Transverse colon (tissue), 4 donors: ENCODE data around the gene MT1A.

Experiments used
- CTCF ChIP-seq, 5 experiments: fragments of 200-600 bp in 3 of 5; fragments of 450-650 bp in 2 of 5; sonication (generic) in 3 of 5; IDR thresholded peaks; 1 replicate in 2 of 5; 2 replicates in 3 of 5; pipeline ENCODE4 v1.5.1; 2016 to 2017; ENCODE audit warnings: antibody characterized with exemption in 5 of 5, inconsistent platforms in 3 of 5, mild to moderate bottlenecking in 2 of 5, moderate library complexity in 1 of 5
- EP300 ChIP-seq: sonication (generic); formaldehyde crosslinking; IDR thresholded peaks from one replicate; pipeline ENCODE4 v1.6.1; 2017; ENCODE audit warnings: antibody characterized with exemption, low read depth
- POLR2A ChIP-seq: fragments of 450-650 bp; IDR thresholded peaks from one replicate; pipeline ENCODE4 v1.6.1; 2016; ENCODE audit warnings: antibody characterized with exemption, mild to moderate bottlenecking, moderate library complexity
- POLR2AphosphoS5 ChIP-seq, 3 donors: sonication (generic); formaldehyde crosslinking; IDR thresholded peaks; one replicate each; pipeline ENCODE4 v1.6.1; 2016; ENCODE audit warnings: antibody characterized with exemption in 3 of 3

GRCh38 chr16:56649271-56649670 lies 10.8 kb downstream of the MT1A start:
- TF ChIP-seq POLR2A (no peak), POLR2AphosphoS5 (IDR thresholded peaks at IDR 0.05) (no peak), CTCF (IDR thresholded peaks at IDR 0.05) (no peak), EP300 (no peak)
